SIG-M5 (cell line): ENCODE data around the gene CTNNBL1.

ENCODE experiments used
- DNase-seq: peaks from one replicate; lab custom pipeline; 2025; lab: John Stamatoyannopoulos, UW

Gene CTNNBL1

DNA sequence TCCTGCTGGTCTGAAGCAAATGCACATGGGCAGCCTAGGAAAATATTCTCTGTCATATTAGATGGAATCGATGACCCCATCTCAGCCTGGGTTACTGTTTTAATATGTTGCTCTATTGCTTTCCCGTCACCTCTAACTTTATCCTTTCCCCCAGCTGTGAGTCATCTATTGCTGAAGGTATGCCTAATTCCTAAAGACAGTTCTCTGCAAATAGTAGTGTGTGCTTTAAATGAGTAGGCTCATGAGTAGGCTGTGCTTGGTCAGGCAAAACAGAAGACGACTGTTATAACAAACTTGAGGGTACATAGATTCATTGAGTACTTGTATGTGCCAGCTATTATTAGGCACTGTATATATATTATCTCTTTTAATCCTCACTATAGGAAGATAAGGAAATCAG is 47.2 kb downstream of the CTNNBL1 start:
- DNase-seq, result no peak

DNA sequence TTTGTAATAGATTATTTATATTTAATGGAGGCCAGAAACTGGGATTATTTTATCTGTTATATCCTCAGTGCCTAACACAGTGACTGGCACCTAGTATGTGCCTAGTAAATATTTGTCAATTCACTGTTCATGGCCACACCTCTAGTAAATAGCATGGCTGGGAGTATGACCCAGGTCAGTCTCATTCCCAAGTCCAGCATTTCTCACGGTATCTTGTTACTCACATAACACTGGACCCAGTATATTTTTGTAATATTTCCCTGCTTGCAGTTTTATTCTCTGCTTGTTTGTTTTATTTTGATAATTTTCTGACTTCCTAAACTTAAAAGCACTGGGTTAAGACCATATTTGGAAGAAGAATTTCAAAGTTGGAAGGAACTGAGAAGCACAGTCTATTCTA is 47.7 kb downstream of the CTNNBL1 start:
- DNase-seq, result no peak

DNA sequence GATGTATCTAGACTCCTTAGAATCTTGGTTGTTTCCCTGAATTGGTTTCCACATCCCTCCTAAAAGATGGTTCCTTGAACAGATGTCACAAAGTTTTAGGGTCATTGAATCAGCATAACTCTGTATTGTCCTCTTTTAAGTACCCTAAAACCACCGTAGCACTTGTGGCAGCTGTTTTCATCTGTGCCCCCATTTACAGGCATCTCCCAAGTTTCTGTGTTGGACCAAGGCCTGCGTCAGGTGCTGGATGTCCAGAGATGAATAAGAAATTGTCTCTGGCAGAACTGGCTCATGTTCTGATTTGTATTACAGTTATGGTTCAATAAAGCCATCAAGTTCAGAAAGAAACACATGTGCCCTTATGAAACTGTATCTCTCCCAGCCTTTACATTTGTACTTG is 48.3 kb downstream of the CTNNBL1 start:
- DNase-seq, result no peak

DNA sequence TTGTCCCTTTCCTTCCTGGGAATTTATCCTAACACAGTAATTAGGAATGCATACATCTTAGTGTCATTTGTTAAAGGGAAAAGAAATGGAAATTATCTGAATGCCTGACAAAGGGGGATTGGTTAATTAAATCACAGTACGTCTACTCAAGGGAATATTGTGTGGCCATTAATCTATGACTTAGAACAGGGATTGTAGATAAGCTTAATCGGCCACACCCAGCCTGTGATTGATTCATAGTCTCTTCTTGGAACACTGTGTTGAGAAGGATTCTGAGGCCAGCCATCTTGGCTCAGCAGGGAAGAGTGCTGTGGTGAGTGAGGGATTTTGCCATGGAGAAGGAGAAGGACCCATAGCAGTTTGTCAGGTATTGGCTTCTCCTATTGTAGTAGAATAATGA is 50.5 kb downstream of the CTNNBL1 start:
- DNase-seq, result no peak

DNA sequence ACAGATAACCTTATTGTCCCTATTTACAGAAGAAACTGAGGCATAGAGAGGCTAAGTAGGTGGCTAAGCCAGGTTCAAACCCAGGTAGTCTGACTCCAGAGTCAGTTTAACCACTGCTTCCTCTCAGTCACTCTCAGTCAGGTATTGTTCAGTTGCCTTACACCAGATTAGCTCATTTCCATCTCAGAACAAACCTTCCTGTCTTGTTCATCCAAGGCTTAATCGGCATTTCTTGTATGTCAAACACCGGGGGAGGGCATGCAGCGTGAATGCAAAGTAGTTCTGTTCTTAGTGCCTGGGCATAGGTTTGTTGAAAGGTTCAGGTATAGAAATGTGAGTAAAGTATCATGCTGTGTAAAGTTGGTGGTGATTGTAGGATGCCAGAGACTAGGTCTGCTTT is 51.7 kb downstream of the CTNNBL1 start:
- no peak for DNase-seq

DNA sequence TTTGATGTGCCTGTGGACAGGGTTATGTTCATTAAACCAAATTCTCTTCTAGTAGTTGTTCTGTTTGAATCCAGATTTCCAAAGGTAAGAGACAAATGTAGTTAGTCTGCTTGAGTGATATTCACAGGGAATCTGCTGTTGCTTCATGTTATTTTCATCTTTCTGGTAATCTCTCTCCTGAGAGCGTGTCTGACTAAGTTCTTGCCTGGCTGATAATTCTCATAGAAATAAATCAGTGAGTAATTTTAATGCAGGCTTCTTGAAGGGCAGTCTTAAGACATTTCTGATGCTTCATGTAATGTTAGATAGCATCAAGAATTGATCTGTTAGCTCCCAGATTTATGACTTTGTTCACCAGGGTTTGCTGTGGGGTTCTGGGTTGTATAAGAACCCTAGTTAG is 54.2 kb downstream of the CTNNBL1 start:
- no peak for DNase-seq

DNA sequence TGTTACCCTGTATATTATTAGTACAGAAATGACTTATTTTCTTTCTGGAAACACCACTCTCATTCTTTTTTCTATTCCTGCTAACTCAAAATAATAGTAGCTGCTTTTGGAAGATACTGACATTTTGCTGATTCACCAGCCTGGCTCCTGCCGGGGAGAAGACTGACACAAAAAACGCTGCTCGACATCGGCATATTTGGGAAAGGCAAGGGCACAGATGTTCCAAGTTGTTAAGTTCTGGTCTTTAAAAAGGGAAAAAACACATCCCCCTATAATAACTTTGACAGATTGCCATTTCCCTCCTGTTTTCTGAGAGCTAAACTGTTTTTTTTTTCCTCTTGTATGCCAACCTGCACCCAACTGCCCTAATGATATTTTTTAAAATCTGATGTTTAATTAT is 55.4 kb downstream of the CTNNBL1 start:
- DNase-seq, result no peak

DNA sequence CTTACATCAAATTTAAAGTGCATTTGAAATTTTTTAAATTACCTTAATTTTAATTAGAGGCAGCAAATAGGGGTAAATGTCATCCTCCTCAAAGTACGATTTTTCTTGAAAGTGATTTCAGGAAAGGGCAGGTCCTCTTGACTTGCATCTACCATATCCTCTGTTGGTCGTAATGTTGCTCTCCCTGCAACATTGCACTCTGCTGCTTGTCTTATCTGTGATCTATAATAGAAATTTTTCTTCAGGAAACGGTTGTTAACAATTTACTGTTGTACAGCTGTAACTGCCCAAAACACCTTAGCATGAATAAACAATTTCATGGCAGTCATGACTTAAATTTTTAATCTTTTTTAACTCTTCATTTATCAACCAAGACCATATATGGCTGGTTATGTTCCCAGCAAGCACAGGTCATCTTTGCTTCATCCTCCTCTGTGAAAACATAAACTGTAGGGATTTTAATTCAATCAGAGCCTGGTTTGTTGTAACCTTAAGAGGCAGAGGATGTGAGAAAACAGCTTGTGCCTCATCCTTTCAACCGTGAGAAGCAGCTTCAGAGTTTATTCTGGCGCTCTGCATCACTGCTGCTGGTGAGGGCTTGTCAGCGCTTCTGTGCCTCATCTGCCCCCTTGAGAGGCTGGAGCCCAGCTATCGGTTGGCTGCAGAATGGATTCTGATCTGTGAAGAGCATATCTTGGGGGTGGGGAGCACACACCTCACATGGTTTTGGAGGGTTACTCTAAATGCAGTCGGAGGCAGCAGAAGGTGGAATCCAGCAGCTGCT is 56.0 kb downstream of the CTNNBL1 start:
- no peak for DNase-seq

DNA sequence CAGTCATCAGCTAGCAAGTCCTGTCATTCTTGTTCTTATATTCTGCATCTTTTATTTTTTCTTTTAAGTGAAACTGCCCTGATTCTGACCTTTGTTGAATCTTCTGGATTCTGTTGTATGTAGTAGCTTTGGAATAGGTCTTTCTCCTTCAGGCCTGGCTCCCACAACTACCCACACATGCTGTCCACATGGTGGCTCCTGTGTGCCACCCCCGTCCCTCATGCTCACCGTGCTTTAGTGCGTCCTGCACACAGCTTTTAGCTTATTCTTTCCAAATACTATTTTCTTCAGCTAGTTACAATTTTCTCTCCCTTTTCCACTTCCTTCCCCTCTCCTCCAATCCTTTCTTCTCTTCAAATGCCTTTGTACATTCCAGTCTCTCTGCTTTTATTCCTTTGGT is 61.8 kb downstream of the CTNNBL1 start:
- DNase-seq, result no peak

DNA sequence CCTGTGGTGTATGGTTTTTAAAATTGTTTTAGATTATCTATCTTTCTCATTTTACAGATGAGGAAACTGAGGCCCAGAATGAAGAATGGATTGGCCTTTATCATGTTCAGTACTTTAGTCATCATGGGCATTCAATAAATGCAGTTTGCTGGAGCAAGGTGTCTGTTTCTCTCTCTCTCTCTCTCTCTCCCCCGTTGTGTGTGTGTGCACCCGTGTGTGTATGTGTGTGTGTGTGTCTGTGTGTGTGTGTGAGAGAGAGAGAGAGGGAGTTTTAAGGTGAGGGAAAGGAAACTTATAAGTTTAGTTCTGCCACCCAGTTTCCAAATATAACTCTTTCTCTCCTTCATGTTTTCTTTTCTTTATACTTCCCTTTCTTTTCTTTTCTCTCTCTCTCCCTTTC is 62.4 kb downstream of the CTNNBL1 start:
- no peak for DNase-seq

DNA sequence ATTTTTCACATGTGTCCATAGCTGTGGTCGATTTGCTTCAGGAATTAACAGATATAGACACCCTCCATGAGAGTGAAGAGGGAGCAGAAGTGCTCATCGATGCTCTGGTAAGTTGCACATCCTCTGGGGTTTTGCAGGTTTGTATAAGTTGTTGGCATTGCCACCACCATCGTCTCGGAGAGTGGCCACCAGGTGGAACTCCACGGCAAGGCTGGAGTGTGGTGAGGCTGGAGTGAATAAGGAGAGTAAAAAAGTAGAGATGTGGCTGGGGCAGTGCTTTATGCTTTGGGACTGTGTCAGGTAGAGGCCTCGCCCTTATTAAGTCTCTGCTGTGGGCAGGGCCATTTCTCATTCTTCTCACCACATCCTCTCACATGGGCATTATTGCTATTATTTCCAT is 63.7 kb downstream of the CTNNBL1 start:
- DNase-seq, result no peak

DNA sequence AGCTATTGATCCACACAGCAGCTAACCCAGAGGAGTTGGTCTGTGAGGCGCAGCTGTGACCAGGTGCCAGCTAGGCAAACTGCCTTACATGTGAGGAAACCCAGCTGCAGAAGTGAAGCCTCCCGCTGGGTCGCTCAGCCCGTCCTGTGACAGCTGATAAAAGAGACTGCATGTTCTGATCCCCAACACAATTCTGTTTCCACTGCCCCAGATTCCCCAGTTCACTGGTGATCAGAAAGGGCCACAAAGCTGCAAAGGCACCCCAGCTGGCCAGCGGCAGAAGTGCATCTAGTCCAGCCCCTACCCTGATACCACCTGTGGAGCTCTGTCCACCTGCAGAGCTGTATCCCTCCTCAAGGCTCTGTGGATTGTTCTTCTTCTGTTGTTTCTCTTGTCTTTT is 64.5 kb downstream of the CTNNBL1 start:
- no peak for DNase-seq

DNA sequence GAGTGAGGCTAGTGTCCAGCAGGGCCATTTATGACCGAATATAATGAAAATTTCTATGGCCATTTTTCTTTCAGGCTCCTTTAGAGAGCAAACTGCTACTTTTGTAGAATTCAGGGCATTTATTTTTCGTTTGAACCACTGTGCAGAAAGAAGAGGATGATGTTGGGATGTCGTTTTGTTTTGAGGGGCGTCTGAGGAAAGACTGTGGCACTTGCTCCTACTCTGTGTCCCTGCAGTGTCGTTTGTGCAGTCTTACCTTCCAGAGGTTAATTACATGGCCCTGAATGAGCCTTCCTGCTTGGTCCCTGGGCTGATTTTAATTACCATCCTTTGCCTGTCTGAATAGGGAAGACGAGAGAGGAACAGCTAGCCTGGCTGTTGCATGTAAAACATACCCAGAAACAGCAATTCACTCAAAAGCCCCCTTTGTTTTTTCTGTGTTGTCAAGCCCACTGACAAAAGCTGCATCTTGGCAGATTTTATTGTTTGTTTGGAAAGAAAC is 65.3 kb downstream of the CTNNBL1 start:
- no peak for DNase-seq

DNA sequence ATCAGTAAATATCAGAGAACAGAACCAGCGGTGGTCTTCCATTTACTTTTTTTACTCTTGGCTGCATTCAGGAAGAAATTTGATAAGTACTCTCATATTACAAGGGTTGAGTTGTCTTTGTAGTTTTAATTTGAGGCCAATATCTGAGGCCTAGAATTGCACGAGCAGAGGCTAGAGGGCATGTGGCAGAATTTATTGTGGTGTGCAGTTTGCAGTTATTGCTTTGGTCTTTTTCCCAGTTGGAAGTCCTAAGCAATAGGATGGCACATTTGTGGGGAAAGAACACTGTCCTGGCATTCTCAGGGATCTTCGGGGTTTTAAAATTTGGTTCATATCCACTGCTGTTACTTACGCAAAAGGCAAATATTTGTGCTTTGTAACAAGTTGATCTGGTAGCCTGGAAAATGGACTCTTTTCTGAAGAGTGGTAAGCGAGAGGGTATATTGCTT is 66.0 kb downstream of the CTNNBL1 start:
- no peak for DNase-seq

DNA sequence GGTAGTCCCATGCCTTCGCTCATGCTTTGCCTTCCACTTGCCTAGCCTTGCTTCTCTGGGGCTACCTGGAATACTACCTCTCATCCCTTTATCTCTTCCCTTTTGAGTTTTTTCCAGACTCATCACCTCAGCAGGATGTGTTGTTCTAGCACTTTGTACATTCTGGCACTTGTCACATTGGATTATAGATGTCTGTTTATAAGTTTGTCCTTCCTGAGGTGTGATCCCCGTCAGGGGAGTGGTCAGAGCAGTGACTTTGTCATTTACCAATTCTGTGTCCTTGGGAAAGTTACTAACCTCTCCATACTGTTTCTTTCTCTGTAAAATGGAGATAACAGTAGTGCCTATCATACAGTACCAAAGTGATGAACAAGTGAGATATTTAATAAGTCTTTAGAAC is 66.5 kb downstream of the CTNNBL1 start:
- no peak for DNase-seq

DNA sequence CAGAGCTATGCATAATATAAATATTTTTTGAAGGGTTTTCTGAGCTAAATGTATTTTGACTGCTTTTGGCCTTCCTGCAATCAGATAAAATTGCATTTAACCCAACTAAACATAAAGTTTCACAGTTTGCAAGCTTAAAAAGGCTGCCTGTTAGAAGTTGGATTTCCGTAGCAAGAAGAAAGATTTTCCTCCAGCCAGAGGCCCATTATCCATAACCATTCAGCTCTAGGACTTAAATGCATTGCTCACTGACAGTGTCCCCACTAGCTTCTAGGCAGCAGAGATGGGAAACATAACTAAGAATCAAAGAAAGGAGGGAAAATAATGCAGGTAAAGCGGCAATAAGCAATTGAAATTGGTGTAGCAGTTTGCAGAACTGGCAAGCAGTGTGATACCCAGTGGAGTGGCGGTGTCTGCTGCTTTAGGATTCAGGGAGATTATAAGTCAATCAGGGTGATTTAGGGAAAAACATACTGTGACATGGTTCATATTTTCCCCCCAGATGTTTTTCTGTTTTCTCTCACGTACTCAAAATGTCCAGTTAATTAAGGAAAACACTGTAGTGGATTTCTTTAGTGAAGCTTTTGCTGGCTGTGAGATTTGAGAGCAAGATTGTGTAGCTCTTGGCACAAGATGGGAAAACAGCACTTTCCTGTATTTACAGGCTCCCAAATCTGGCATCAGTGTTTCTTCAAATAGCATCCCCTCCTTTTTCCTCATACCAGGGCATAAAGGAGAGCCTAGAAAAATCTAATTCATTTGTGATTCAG is 69.1 kb downstream of the CTNNBL1 start:
- DNase-seq, result no peak

DNA sequence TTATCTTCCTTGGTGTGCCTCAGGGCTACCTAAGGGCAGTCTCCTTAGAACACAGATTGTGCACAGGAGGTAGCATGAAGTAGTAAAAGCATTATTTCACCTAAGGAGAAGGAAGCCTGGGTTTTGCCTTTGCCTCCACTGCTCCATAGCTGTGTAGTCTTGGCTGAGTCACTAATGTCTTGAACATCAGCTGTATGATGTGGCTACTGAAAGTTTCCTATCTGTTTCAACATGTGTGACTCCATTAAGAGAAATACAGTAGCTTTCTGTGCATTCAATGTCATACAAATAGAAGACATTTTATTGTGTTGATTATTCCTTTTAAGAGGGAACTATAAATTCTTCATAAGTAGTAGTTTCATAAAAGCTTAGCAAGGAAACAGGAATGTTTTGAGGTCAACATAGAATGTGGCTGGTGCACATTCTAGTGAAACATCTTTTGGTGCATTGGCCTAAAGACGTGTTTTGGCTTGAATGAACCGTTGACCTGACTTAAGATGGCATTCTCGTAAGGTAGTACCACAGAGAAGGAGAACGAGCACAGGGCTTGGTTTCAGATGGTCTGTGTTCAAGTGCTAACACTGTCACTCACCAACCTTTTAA is 70.6 kb downstream of the CTNNBL1 start:
- DNase-seq, result no peak

DNA sequence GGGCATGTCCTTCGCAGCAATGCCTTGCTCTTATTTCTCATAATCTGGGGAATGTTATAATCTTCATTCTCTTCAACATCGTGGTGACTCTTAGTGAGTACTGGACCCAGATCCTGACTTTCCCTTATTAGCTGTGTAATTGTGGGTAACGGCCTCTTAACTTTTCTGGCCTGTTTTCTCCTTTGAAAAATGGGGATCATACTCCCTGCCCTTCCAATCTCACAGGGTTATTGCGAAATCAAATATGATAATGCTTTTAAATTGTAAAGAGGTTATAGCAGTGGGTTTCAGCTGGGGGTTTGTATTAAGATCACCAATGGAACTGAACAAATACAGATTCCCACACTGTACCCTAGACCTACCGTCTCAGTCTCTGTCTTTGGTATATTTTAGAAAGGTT is 77.1 kb downstream of the CTNNBL1 start:
- DNase-seq, result no peak

DNA sequence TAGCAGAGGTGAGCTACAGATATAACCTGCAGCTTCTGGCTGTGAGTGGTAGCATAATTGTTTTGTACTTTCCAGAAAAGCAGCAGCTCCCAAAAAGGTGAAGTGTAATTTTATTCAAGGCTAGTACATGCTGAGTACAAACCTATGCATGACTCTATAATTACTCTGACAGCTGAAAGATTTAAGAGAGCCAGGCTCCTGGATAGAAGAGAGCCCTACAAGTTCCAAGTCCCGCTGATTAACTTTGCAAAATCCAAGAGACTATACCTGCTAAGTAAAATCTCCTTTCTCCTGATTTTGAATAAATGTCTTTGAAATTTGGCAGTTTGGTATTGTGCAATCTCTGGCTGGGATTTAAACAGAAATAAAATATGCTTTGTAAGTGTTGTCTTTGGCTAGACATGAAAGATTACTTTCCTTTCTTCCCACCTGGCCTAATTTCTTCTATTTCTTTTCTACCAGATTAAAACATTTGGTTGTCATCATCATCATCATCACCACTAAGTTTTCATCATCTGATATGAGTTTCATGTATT is 79.5 kb downstream of the CTNNBL1 start:
- DNase-seq, result no peak

DNA sequence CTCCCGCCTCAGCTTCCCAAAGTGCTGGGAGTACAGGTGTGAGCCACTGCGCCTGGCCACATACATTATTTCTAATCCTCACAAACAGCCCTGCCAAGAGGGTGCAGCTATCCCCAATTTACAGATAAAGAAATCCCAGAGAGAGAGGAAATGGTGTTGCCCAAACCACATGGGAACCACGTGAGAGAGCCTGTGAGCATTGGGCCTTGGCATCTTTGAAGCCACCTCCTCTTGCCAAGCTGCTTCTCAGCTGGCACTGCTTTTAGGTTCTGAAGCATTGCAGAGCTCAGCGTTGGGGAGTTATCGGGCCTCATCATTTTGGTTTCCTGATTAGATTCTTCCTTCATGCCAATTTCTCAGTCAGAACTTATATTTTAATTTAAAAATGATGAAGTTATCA is 80.3 kb downstream of the CTNNBL1 start:
- no peak for DNase-seq

DNA sequence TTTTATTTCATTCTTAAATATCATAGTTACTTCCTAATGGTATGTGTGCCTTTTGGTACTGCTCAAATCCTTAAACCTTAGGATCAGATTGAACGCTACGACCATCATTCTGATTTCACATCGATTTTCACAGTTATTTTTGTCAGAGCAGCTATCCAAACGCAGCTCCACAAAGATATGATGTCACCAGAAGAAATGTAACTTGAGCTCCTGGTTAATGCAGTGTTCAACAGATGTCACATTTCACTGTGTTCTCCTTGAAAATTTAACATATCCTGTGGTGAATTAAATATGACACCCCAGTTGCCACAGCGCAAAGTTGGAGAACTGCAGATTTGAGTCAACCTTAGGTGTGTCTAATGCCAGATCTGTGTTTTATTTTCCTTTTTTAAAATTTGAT is 81.4 kb downstream of the CTNNBL1 start:
- DNase-seq, result no peak

DNA sequence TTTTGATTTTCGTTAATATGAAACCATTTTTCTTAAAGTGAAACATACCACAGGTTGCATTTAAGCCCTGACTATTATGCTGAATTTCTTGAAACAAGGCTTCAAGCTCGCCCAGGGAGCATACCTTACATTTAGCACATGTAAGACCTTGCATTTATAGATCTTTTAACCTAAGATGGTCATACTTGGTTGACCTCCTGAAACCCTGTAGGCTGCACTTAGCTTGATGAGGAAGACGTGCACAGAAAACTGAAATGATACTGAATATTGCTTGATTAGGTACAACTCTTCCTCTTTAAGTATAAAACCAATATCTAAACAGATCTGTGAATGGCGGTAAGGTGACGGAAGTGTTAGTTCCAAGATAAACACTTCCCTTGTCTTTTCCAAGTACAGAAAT is 82.2 kb downstream of the CTNNBL1 start:
- DNase-seq, result no peak

DNA sequence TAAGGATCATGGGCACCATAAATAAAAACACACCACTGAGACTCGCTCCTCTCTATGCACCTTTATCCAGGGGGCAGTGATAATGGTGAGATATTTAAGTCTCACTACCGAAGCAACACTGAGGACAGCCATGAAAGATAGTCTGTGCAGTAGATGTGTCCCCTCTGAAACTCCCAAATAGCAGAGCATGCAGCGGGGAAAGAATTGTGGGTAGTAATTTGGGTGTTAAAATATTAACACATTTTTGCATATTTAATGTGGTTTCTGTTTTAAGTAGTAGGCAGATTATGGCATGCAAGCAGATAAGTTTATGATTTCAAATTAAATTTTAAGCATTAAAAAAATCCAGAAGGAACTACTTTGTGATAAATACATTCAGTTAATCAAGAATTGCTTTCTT is 82.7 kb downstream of the CTNNBL1 start:
- DNase-seq, result no peak
